Neural progenitor cell (in vitro differentiated cells): ENCODE data around the gene SUMO2. TPM values are rescaled to one million over a fixed set of nuclear protein-coding genes. Genes with fewer than 3 reads are reported as not detected.
"Not testable (repeated sequence)": the region's sequence is repeated elsewhere in the genome, so short reads cannot be mapped to it uniquely, and the experiment has no call there.

Experiments used
- DNase-seq: peaks from one replicate; pipeline ENCODE4 v3.0.0-alpha.2; 2016; ENCODE audit warnings: low spot score
- H2AFZ ChIP-seq: fragments of 200-600 bp; sonication (generic); replicated peaks from 2 replicates; pipeline ENCODE4 v1.6.1; 2016; ENCODE audit warnings: antibody characterized with exemption
- H3F3A ChIP-seq: fragments of 200-600 bp; sonication (generic); 2 replicates; pipeline ENCODE4 v1.6.1; 2016; ENCODE audit warnings: antibody characterized with exemption, low read depth
- H3K27ac ChIP-seq: fragments of 200-600 bp; sonication (generic); 2 replicates; pipeline ENCODE4 v1.5.1; 2016; ENCODE audit warnings: mild to moderate bottlenecking
- H3K27me3 ChIP-seq: fragments of 200-600 bp; sonication (generic); 2 replicates; pipeline ENCODE4 v1.6.1; 2016; ENCODE audit warnings: mild to moderate bottlenecking, moderate library complexity
- H3K36me3 ChIP-seq: fragments of 200-600 bp; sonication (generic); 2 replicates; pipeline ENCODE4 v1.5.1; 2016
- H3K4me1 ChIP-seq: fragments of 200-600 bp; sonication (generic); 2 replicates; pipeline ENCODE4 v1.6.1; 2016; ENCODE audit warnings: mixed run types
- H3K4me2 ChIP-seq: fragments of 200-600 bp; sonication (generic); 2 replicates; pipeline ENCODE4 v1.6.1; 2016
- H3K4me3 ChIP-seq: fragments of 200-600 bp; sonication (generic); 2 replicates; pipeline ENCODE4 v1.5.1; 2016
- H3K79me2 ChIP-seq: fragments of 200-600 bp; sonication (generic); 2 replicates; pipeline ENCODE4 v1.6.1; 2016; ENCODE audit warnings: low read depth
- H3K9ac ChIP-seq: fragments of 200-600 bp; sonication (generic); 2 replicates; pipeline ENCODE4 v1.6.1; 2016
- H3K9me3 ChIP-seq: fragments of 200-600 bp; sonication (generic); 2 replicates; pipeline ENCODE4 v1.5.1; 2016; ENCODE audit warnings: low read depth
- H4K20me1 ChIP-seq: fragments of 200-600 bp; sonication (generic); 2 replicates; pipeline ENCODE4 v1.6.1; 2016; ENCODE audit warnings: low read depth
- H3K27ac Mint-ChIP-seq: 3 replicates; pipeline ENCODE4 v1.8.0; 2021; ENCODE audit warnings: mixed read lengths
- H3K27me3 Mint-ChIP-seq: 2 replicates; pipeline ENCODE4 v1.8.0; 2022; ENCODE audit warnings: low read depth, mild to moderate bottlenecking, inconsistent platforms, moderate library complexity, mixed read lengths; ENCODE audit not compliant: insufficient read depth
- H3K36me3 Mint-ChIP-seq: 3 replicates; pipeline ENCODE4 v1.8.0; 2021; ENCODE audit warnings: mixed read lengths
- H3K4me1 Mint-ChIP-seq: 3 replicates; pipeline ENCODE4 v1.8.0; 2021; ENCODE audit warnings: mixed read lengths
- H3K4me3 Mint-ChIP-seq: 3 replicates; pipeline ENCODE4 v1.8.0; 2021; ENCODE audit warnings: mild to moderate bottlenecking, moderate library complexity, mixed read lengths
- H3K9me3 Mint-ChIP-seq: 3 replicates; pipeline ENCODE4 v1.8.0; 2020; ENCODE audit warnings: mixed read lengths
- CTCF ChIP-seq: fragments of 200-600 bp; sonication (generic); IDR thresholded peaks from 2 replicates; pipeline ENCODE4 v1.5.1; 2017; ENCODE audit warnings: antibody characterized with exemption, mild to moderate bottlenecking
- EZH2 ChIP-seq: fragments of 200-600 bp; sonication (generic); IDR thresholded peaks from 2 replicates; pipeline ENCODE4 v1.6.1; 2017; ENCODE audit warnings: antibody characterized with exemption, mild to moderate bottlenecking, moderate library complexity
- EZH2phosphoT487 ChIP-seq: fragments of 200-600 bp; sonication (generic); IDR thresholded peaks from 2 replicates; pipeline ENCODE4 v1.6.1; 2017; ENCODE audit warnings: antibody characterized with exemption
- total RNA-seq: library from RNA; depleted of rRNA; stranded (reverse); fragments of >200 nt; gene quantifications from 2 replicates; pipeline ENCODE4 v1.2.3, GENCODE V29; 2015; ENCODE audit warnings: low replicate concordance

The SUMO2 gene
- total RNA-seq, 1 donor from 2014 or later, result 372 TPM

- no peak for TF ChIP-seq EZH2phosphoT487
- TF ChIP-seq EZH2, result no peak
- no peak for TF ChIP-seq CTCF
- Mint-ChIP-seq H3K27me3 (no peaks in the 10 kb centered on the region), H3K36me3 (peaks cover 8% of the 10 kb centered on the region), H3K27ac (no peak overlapping the region), H3K4me1 (peaks cover 12% of the 10 kb centered on the region), H3K4me3 (peak overlapping the region; percentile 74), H3K9me3 (no peaks in the 10 kb centered on the region)
- H3K36me3 ChIP-seq, result no peaks in the 10 kb centered on the region
- H3K9ac ChIP-seq, result no peak overlapping the region
- DNase-seq, result no peak
- no peaks in the 10 kb centered on the region for H3K9me3 ChIP-seq
- H3F3A ChIP-seq, result peaks cover 62% of the 10 kb centered on the region
- peaks cover 7% of the 10 kb centered on the region for H3K4me1 ChIP-seq
- H2AFZ ChIP-seq, result no peak overlapping the region
- H3K27ac ChIP-seq, result no peak overlapping the region
- no peak overlapping the region for H3K4me2 ChIP-seq
- no peak overlapping the region for H3K4me3 ChIP-seq
- no peaks in the 10 kb centered on the region for H3K27me3 ChIP-seq
- H4K20me1 ChIP-seq, result peaks cover 16% of the 10 kb centered on the region
- peaks cover 17% of the 10 kb centered on the region for H3K79me2 ChIP-seq
Observed at GRCh38 chr17:75129576-75129975, 53.2 kb downstream of the SUMO2 start.

GRCh38 chr17:75128694-75129505, 53.9 kb downstream of the SUMO2 start:
- Histone ChIP-seq H3K4me2 (no peak overlapping the region), H3K4me3 (no peak overlapping the region), H3K27me3 (no peaks in the 10 kb centered on the region), H3K79me2 (peaks cover 17% of the 10 kb centered on the region), H3K4me1 (peaks cover 7% of the 10 kb centered on the region), H3K9me3 (no peaks in the 10 kb centered on the region), H3F3A (peaks cover 55% of the 10 kb centered on the region), H4K20me1 (peaks cover 16% of the 10 kb centered on the region), H3K27ac (peak overlapping the region; percentile 58), H2AFZ (no peak overlapping the region), H3K36me3 (no peaks in the 10 kb centered on the region), H3K9ac (no peak overlapping the region)
- H3K36me3 Mint-ChIP-seq, result peaks cover 8% of the 10 kb centered on the region
- no peak for TF ChIP-seq EZH2
- no peak for TF ChIP-seq EZH2phosphoT487
- TF ChIP-seq CTCF, result no peak
- H3K9me3 Mint-ChIP-seq, result no peaks in the 10 kb centered on the region
- peak overlapping the region; percentile 74 for H3K4me3 Mint-ChIP-seq
- peaks cover 12% of the 10 kb centered on the region for H3K4me1 Mint-ChIP-seq
- DNase-seq, result no peak
- H3K27ac Mint-ChIP-seq, result no peak overlapping the region
- H3K27me3 Mint-ChIP-seq, result no peaks in the 10 kb centered on the region

GRCh38 chr17:75127936-75128335, 54.8 kb downstream of the SUMO2 start:
- peak overlapping the region; percentile 58 for H3K27ac ChIP-seq
- peaks cover 47% of the 10 kb centered on the region for H3F3A ChIP-seq
- H3K4me1 ChIP-seq, H3K36me3 Mint-ChIP-seq, DNase-seq, H3K27me3 Mint-ChIP-seq, H2AFZ ChIP-seq, H3K9ac ChIP-seq, H3K4me3 ChIP-seq, H3K9me3 Mint-ChIP-seq, H3K36me3 ChIP-seq, H3K4me2 ChIP-seq, H3K4me3 Mint-ChIP-seq, H3K9me3 ChIP-seq, H3K27me3 ChIP-seq: not testable (repeated sequence)
- peaks cover 17% of the 10 kb centered on the region for H3K79me2 ChIP-seq
- H3K27ac Mint-ChIP-seq, result peak overlapping the region; percentile 87
- H3K4me1 Mint-ChIP-seq, result peaks cover 12% of the 10 kb centered on the region
- H4K20me1 ChIP-seq, result peaks cover 16% of the 10 kb centered on the region

- H3F3A ChIP-seq, result peaks cover 37% of the 10 kb centered on the region
- H3K9me3 ChIP-seq, result no peaks in the 10 kb centered on the region
- H3K27ac Mint-ChIP-seq, result no peak overlapping the region
- peaks cover 16% of the 10 kb centered on the region for H4K20me1 ChIP-seq
- H3K4me3 Mint-ChIP-seq, result no peak overlapping the region
- H3K9ac ChIP-seq, result no peak overlapping the region
- H3K27me3 ChIP-seq, result no peaks in the 10 kb centered on the region
- no peak overlapping the region for H2AFZ ChIP-seq
- no peak overlapping the region for H3K4me3 ChIP-seq
- no peaks in the 10 kb centered on the region for H3K36me3 ChIP-seq
- TF ChIP-seq CTCF, result no peak
- TF ChIP-seq EZH2, result no peak
- no peak for TF ChIP-seq EZH2phosphoT487
- peaks cover 9% of the 10 kb centered on the region for H3K4me1 Mint-ChIP-seq
- no peak overlapping the region for H3K27ac ChIP-seq
- peaks cover 8% of the 10 kb centered on the region for H3K36me3 Mint-ChIP-seq
- H3K4me2 ChIP-seq, result no peak overlapping the region
- H3K9me3 Mint-ChIP-seq, result no peaks in the 10 kb centered on the region
- H3K27me3 Mint-ChIP-seq, result peaks cover under 1% of the 10 kb centered on the region
- peaks cover 17% of the 10 kb centered on the region for H3K79me2 ChIP-seq
- peaks cover 7% of the 10 kb centered on the region for H3K4me1 ChIP-seq
- no peak for DNase-seq
Observed at GRCh38 chr17:75126954-75127353, 55.8 kb downstream of the SUMO2 start.
